ENCODE measurements around the gene WARS2.
"Not testable (repeated sequence)": the region's sequence is repeated elsewhere in the genome, so short reads cannot be mapped to it uniquely, and the experiment has no call there.

Gene WARS2

GRCh38 chr1:119139403-119139802 lies 1.1 kb downstream of the WARS2 start:
- peak; percentile 5 for DNase-seq (ENCODE audit: low spot score)

- no peak for DNase-seq (ENCODE audit: low spot score)
Observed at GRCh38 chr1:119136401-119136800, 4.1 kb downstream of the WARS2 start.

DNA sequence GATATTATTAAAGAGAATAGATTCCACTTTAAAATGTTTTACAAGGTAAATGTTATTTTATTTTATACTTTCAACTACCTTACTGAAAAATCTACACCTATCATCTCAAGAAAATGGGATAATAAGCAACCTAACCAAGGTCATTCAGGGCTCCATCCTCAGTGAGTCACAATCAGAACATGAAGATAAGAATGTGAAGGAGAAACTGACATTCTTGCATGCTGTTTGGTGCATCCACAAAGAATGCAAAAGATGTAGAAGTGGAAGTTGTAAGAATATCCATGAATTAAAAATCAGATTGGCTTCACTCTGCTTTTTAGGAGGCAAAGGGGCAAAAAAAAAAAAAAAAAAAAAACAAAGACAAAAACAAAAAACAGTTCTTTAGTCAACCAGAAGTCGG lies 6.5 kb downstream of the WARS2 start:
- no peak for DNase-seq (ENCODE audit: low spot score)

DNA sequence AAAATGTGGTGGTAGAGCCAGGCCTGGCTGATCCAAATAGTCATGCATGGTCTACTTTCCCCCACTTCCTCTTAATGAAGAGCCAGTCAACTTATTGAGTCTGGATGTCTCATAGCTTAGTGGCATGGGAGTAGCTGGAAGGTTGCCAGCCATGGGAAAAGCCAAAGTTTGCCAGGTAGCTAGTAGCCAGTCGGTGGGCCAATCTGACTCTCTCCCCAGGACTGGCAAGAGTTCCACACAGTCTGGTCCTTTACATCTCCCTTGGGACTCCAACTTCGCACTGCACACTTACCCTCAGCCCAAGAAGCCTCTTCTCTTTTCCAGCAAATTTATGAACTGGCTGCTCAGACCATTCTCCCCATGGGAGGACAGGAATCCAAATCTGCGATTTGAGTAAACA lies 8.3 kb downstream of the WARS2 start:
- no peak for DNase-seq (ENCODE audit: low spot score)

DNA sequence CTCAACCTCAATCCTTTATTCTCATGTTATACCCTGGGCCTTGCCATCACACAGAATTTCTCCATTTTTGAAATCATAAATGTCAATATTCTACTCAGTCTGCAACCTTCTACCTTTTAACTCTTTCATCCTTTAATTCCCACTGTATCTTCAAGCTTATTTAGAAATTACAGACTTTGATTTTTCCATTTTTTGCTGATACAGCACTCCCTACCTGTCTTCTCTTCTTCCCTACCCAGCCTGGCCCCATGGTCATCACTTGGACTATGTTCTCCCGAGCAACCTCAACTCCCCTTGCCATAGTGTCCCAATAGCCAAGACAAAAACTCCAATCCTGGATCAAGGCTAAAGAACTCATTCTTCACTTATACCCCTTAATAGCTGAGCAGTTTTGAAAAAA lies 14.6 kb downstream of the WARS2 start:
- DNase-seq (ENCODE audit: low spot score), result no peak

GRCh38 chr1:119124764-119125163 lies 15.7 kb downstream of the WARS2 start:
- no peak for DNase-seq (ENCODE audit: low spot score)

GRCh38 chr1:119121872-119122271 lies 18.6 kb downstream of the WARS2 start:
- DNase-seq (ENCODE audit: low spot score), result not testable (repeated sequence)

- no peak for DNase-seq (ENCODE audit: low spot score)
Observed at GRCh38 chr1:119116725-119117124, 23.7 kb downstream of the WARS2 start.

- no peak for DNase-seq (ENCODE audit: low spot score)
Observed at GRCh38 chr1:119115736-119116135, 24.7 kb downstream of the WARS2 start.

DNA sequence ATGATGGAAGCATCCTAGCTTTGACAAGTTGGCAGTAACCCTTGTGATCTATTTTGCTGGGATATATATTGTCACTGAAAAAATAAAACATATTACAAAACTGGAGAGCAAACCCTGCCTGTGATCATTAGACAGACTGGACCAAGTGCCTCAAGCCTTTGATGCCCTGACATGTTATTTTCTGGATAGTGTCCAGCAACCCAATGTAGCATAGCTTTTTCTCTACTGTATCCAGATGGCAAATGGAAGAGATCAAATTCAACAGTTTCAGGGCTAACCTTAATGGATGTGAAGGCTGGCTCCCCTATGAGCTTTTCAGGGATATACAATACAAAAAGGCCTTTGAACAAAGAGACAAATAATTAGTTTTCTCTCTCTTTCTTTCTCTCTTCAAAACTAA lies 25.1 kb downstream of the WARS2 start:
- DNase-seq (ENCODE audit: low spot score), result no peak

- DNase-seq (ENCODE audit: low spot score), result no peak
Observed at GRCh38 chr1:119114786-119115185, 25.7 kb downstream of the WARS2 start.

GRCh38 chr1:119112791-119113190 lies 27.7 kb downstream of the WARS2 start:
- no peak for DNase-seq (ENCODE audit: low spot score)

GRCh38 chr1:119112244-119112643 lies 28.2 kb downstream of the WARS2 start:
- no peak for DNase-seq (ENCODE audit: low spot score)

DNA sequence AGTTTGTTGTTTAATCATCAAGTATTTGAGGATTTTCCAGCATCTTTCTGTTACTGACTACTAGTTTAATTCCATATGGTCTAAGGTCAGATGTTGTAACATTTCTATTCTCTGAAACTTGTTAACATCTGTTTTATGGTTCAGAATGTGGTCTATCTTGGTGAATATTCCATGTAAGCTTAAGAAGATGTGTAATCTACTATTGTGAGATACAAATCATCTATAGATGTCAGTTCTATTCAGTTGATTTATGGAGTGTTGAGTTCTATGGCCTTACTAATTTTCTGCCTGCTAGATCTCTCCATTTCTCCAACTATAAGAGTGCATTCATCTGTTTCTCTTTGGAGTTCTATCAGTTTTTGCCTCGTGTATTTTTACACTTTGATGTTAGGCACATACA lies 31.5 kb downstream of the WARS2 start:
- DNase-seq (ENCODE audit: low spot score), result no peak

- no peak for DNase-seq (ENCODE audit: low spot score)
Observed at GRCh38 chr1:119103764-119104163, 36.7 kb downstream of the WARS2 start.

DNA sequence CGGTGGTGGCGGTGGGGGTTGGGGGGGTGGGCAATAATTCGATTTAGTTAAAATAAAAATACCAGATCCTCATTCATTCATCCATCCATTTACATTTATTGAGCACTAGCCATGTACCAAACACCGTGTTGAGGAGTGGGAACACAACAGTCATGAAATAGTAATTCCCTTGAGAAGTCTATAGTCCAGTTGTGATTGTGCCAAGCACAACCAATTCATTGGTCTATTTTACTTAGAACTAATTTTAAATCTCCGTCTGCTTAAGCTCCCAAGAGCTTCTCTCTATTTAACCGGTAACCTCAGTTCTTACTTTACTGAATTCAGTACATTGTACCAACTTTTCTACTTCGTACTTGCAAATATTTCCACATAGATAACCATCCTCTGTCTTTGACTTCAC lies 38.4 kb downstream of the WARS2 start:
- no peak for DNase-seq (ENCODE audit: low spot score)

DNA sequence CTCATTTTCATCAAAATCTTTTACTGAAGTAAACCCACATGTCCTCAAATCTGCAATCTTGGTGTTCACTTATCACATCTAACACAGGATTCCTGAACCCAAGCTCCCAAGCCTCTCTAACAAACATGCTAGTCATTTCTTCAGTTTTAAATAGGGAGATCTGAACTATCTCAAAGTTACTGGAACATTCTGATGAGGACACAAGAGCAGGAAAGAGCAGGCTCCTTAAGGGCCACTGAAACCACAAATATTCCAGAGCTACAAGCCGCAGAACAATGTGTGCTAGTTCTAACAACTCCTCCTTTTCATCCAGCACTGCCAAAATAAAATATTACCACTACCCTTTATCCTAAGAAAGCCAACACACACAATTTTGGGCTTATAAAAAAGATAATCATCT lies 38.9 kb downstream of the WARS2 start:
- DNase-seq (ENCODE audit: low spot score), result no peak

GRCh38 chr1:119099775-119100174 lies 40.7 kb downstream of the WARS2 start:
- DNase-seq (ENCODE audit: low spot score), result no peak

GRCh38 chr1:119097380-119097779 lies 43.1 kb downstream of the WARS2 start:
- no peak for DNase-seq (ENCODE audit: low spot score)

DNA sequence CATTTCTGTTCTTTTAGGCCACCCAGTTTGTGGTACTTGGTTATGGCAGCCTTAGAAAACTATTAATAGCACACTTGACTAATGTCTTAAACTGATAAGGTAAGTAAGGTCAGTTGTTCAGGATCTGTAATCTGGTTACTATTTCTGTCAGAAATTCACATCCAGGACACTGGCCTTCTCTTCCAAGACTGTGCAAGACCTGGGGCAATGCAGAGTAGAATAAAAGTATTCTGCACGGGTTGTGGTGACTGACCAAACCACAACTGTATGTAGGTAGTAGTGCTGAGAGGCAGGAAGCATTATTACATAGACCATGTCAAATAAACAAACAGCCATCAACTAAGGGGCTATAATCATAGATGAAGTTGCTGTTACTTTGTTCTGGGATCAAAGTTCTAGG lies 46.7 kb downstream of the WARS2 start:
- DNase-seq (ENCODE audit: low spot score), result no peak

DNA sequence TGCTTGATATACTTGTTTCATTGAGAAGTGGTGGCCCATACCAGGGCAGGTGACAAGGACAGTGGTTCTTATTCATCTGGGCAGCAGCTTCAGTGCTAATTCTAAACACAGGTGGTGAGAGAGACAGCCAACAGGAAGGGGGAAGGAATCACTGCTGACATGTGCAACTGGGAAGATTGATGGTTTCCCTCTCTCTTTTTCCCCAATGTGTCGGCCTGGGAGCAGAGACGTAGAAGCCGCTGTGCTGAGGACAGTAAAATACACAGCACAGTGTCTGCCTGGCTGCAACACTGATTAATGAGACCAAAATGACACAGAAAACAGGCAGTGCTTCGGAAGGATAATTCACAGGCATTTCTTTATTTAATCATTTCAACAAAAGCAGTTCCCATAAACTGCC lies 48.8 kb downstream of the WARS2 start:
- DNase-seq (ENCODE audit: low spot score), result no peak

DNA sequence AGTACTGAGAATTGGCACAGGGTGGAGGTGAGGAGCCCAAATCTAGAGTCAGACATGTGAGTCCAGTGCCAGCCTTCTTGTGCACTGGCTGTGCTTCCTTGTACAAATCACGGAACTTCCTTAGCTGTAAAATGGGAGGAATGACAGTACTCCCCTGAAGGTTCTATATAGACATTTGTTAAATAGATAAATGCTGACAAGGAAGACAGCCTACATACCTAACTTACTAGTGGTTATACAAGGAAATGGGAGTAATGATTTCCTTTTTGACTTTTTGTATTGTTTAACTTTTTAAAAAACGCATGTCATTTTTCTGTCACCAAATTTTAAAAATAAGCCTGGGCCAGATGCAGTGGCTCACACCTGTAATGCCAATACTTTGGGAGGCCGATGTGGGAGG lies 50.2 kb downstream of the WARS2 start:
- DNase-seq (ENCODE audit: low spot score), result no peak

DNA sequence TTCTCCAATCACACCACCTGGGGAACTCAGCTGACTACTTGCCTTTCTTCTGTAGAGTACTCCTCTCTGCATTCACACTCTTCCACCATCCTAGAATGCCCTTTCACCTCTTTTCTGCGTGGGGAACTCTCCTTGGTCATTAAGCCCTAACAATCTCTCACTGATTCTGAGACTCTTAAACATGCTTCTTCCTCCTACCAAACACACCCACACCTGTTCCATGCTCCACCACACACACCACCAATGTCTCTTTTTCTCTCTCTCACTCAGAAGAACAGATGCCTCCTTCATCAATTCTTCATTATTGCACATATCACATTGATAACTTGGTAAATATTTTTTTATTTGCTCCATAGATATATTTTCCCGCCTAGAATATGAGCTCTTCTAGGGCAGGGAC lies 53.6 kb downstream of the WARS2 start:
- DNase-seq (ENCODE audit: low spot score), result no peak

DNA sequence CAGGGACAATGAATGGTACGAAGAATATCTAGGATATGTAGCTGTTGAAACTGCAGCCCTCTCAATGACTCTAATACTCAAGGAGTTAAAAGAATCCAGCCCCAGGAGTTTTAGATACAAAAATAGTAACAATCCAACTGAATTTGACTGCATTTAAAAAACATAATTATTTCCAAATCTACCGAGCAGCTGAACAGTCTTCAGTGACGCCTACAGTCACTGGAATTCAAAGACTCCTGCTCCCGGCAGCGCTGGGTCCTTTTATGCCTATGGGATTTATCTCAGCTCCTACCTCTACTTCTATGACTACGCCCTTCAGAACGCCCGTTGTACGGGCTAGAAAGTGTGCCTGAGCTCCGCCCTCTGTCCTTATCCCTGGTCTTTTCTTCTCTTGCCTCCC lies 55.7 kb downstream of the WARS2 start:
- DNase-seq (ENCODE audit: low spot score), result no peak

- DNase-seq (ENCODE audit: low spot score), result no peak
Observed at GRCh38 chr1:119083980-119084379, 56.5 kb downstream of the WARS2 start.
